Natural killer cell treated with Interleukin-12 subunit alpha and Interleukin-12 subunit beta and Interleukin-15 and Interleukin-18, amount 100 ng/mL, for 72 hours (primary cell): Measurements from ENCODE around the gene CORO2A. TPM values are rescaled to one million over a fixed set of nuclear protein-coding genes. Genes with fewer than 3 reads are reported as not detected.
"Not testable (repeated sequence)": the region's sequence is repeated elsewhere in the genome, so short reads cannot be mapped to it uniquely, and the experiment has no call there.

Experiments
- ATAC-seq, 2 donors: fragments of 150-1000 bp; cut with Tn5 transposase in 1 of 2; sonication (Bioruptor Pico), chemical (Tn5 transposase) in 1 of 2; 2 replicates each; pipeline ENCODE4 v1.10.0; 2021
- DNase-seq: peaks from one replicate; pipeline ENCODE4 v3.0.0; 2022; ENCODE audit warnings: low spot score
- H3K27ac Mint-ChIP-seq, 2 donors: 1 replicate in 1 of 2; 2 replicates in 1 of 2; pipeline ENCODE4 v1.8.0; 2022; ENCODE audit warnings: mixed read lengths in 2 of 2, mild to moderate bottlenecking in 1 of 2, moderate library complexity in 1 of 2
- H3K27me3 Mint-ChIP-seq, 2 donors: 1 replicate in 1 of 2; 2 replicates in 1 of 2; pipeline ENCODE4 v1.8.0; 2022; ENCODE audit warnings: mixed read lengths in 2 of 2
- H3K36me3 Mint-ChIP-seq: one replicate; pipeline ENCODE4 v1.8.0; 2022; ENCODE audit warnings: mixed read lengths
- H3K4me1 Mint-ChIP-seq, 2 donors: 1 replicate in 1 of 2; 2 replicates in 1 of 2; pipeline ENCODE4 v1.8.0; 2022; ENCODE audit warnings: low read depth in 2 of 2, mixed read lengths in 2 of 2, mild to moderate bottlenecking in 1 of 2
- H3K4me3 Mint-ChIP-seq: one replicate; pipeline ENCODE4 v1.8.0; 2022; ENCODE audit warnings: mixed read lengths
- H3K9me3 Mint-ChIP-seq: 2 replicates; pipeline ENCODE4 v1.8.0; 2022; ENCODE audit warnings: mixed read lengths
- total RNA-seq, 2 donors: library from RNA; stranded (reverse); gene quantifications; one replicate each; pipeline ENCODE4 v1.2.3, GENCODE V29; 2022

CORO2A gene
- total RNA-seq, 2 donors from 2014 or later: 0.95 to 1.8 TPM

DNA sequence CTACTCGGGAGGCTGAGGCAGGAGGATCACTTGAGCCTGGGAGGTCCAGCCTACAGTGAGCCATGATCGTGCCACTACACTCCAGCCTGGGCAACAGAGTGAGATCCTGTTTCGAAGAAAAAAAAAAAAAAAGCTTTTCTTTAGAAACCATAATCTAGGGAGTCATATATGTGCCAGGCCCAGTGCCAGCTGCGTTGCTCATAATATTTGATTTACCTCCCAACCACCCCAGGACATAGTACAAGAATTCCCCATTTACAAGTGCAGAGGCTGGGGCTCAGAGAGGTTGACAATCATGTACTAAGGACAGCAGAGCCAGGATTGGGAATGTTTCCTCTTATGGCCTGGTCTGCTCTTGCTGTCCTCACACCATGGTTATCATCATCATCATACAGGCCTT, 48.4 kb downstream of the CORO2A start:
- H3K27me3 Mint-ChIP-seq: no peaks in the 10 kb centered on the region
- ATAC-seq: no peak

GRCh38 chr9:98142925-98143481, 49.4 kb downstream of the CORO2A start:
- Mint-ChIP-seq H3K27me3 (no peaks in the 10 kb centered on the region), H3K4me1 (peaks cover 4 to 5% of the 10 kb centered on the region in 2 donors)
- ATAC-seq: no peak

More for the DNA sequence above, 48.4 kb downstream of the CORO2A start:
- Mint-ChIP-seq H3K4me3 (no peak overlapping the region), H3K27ac (peak overlapping the region in 1 of 2 donors; percentile 50), H3K36me3 (no peaks in the 10 kb centered on the region), H3K4me1 (peaks cover 4 to 5% of the 10 kb centered on the region in 2 donors), H3K9me3 (no peaks in the 10 kb centered on the region)
- no peak for DNase-seq

DNA sequence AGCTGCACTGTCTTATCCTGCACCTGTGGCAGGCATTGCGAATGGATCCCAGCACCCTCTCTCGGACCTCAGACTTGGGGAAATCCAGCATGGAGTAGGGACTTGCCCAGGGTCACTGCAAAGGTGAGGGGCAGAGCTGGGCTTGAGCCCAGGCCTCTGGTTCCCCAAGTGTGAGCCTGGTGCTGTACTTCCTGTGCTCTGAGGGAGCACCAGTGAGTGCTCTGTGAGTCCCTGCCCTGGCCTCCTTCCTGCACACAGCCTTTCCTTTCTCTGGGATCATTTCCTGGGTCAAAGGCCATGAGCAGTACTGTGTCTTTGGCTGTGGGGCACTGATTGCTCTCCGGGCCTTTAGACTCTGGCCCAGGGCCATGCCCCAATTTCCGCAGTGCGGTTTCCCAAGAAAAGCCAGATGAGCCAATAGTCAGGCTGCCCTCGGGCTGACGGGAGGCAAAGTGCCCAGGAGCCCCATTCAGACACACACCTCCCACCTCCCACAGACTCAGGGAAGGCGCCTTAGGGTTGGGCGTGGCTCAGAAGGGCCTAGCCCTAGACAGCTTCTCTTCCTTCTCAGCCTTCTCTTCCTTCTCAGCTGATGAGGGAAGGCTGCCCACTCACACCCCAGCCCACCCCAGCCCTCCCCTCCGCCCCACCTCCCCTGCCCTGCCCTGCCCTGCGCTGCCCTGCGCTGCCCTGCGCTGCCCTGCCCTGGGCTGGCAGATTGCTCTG, 50.1 kb downstream of the CORO2A start:
- Mint-ChIP-seq H3K27me3 (no peaks in the 10 kb centered on the region), H3K4me3 (no peak overlapping the region), H3K27ac (no peak overlapping the region), H3K9me3 (no peaks in the 10 kb centered on the region), H3K36me3 (no peaks in the 10 kb centered on the region), H3K4me1 (peaks cover 4 to 5% of the 10 kb centered on the region in 2 donors)
- ATAC-seq: no peak
- DNase-seq: no peak

More at GRCh38 chr9:98142925-98143481, 49.4 kb downstream of the CORO2A start:
- DNase-seq: no peak
- Mint-ChIP-seq H3K36me3 (no peaks in the 10 kb centered on the region), H3K27ac (no peak overlapping the region), H3K9me3 (no peaks in the 10 kb centered on the region), H3K4me3 (no peak overlapping the region)

DNA sequence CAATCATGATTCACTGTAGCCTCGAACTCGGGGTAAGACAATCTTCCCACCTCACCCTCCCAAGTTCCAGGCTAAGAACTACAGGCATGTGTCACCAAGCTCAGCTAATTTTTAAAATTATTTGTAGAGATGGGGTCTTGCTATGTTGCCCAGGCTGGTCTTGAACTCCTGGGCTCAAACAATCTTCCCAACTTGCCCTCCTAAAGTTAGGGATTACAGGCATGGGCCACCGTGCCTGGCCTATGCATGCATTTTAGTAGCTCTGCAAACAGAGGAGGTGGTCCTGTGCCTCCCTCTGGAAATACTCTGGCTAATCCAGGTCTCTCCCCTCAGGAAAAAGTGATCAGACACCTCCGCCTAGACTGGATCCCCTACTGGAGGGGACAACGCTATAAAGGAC, 51.9 kb downstream of the CORO2A start:
- DNase-seq (no peak), ATAC-seq (no peak)
- Mint-ChIP-seq H3K27ac (no peak overlapping the region), H3K27me3 (no peaks in the 10 kb centered on the region), H3K4me1 (peaks cover 0 to 5% of the 10 kb centered on the region in 2 donors), H3K36me3 (no peaks in the 10 kb centered on the region), H3K9me3 (no peaks in the 10 kb centered on the region), H3K4me3 (no peak overlapping the region)

DNA sequence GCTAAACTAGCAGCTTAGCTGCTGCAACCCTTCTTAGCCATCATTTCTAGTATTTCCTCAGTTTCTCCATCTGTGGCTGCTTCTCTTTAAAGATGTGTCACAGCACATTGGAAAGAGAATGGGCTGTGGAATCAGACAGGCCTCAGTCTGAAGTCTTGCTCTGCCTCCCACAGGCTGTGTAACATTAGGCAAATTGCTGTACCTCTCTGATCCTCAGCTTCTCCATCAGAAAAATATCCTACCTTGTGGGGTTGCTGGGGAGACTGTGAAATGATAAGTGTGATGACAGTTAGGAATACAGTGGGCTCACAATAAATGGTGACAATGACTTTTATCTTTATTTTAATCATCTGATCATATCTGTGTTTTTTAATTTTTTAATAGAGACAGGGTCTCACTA, 55.9 kb downstream of the CORO2A start:
- H3K36me3 Mint-ChIP-seq: no peaks in the 10 kb centered on the region
- ATAC-seq (no peak), DNase-seq (no peak)
- H3K4me3 Mint-ChIP-seq: no peak overlapping the region
- no peaks in the 10 kb centered on the region for H3K9me3 Mint-ChIP-seq
- H3K27ac Mint-ChIP-seq: no peak overlapping the region
- peaks cover 0 to 3% of the 10 kb centered on the region in 2 donors for H3K4me1 Mint-ChIP-seq
- no peaks in the 10 kb centered on the region for H3K27me3 Mint-ChIP-seq

DNA sequence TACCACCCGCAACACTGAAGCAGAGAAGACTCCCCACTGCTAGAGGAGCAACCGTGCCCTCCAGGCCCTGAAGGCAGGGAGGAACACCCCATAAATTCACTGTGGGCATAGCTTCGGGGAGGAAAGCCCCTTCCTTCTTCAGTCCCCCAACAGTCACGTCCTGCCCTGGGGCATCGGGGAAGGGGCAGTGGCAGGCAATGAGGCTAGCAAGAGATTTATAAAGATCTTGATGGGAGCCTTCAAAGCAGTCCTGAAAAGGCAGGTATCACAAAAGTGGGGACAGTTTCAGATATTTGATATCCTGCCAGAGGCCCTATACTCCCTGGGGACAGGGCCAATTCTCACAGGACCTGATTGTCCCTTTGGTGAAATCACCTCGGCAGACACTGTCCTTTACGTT, 56.5 kb downstream of the CORO2A start:
- Mint-ChIP-seq H3K9me3 (no peaks in the 10 kb centered on the region), H3K4me1 (peaks cover 0 to 3% of the 10 kb centered on the region in 2 donors), H3K27ac (no peak overlapping the region), H3K36me3 (no peaks in the 10 kb centered on the region), H3K27me3 (no peaks in the 10 kb centered on the region), H3K4me3 (no peak overlapping the region)
- DNase-seq: no peak
- ATAC-seq: no peak

DNA sequence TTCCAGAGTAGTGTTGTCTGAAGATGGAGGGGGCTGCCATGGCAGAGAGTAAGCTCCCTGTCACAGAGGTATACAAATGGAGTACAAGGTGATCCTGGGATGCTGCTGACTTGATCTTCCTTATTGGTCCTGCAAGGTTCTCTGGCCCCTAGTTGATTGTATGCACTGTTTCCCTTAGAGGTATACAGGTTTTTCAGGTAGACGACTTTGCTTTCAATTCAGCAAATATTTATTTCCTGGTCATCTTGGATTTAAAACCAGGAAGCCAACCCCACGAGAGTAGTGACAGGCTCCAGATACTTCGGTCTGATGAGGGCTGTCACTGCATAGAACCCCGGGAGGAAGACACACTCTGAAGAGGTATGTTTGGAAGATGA, 56.9 kb downstream of the CORO2A start:
- ATAC-seq (no peak), DNase-seq (no peak)
- Mint-ChIP-seq H3K4me1 (peaks cover 0 to 3% of the 10 kb centered on the region in 2 donors), H3K9me3 (no peaks in the 10 kb centered on the region), H3K27ac (no peak overlapping the region), H3K27me3 (no peaks in the 10 kb centered on the region), H3K36me3 (no peaks in the 10 kb centered on the region), H3K4me3 (no peak overlapping the region)

DNA sequence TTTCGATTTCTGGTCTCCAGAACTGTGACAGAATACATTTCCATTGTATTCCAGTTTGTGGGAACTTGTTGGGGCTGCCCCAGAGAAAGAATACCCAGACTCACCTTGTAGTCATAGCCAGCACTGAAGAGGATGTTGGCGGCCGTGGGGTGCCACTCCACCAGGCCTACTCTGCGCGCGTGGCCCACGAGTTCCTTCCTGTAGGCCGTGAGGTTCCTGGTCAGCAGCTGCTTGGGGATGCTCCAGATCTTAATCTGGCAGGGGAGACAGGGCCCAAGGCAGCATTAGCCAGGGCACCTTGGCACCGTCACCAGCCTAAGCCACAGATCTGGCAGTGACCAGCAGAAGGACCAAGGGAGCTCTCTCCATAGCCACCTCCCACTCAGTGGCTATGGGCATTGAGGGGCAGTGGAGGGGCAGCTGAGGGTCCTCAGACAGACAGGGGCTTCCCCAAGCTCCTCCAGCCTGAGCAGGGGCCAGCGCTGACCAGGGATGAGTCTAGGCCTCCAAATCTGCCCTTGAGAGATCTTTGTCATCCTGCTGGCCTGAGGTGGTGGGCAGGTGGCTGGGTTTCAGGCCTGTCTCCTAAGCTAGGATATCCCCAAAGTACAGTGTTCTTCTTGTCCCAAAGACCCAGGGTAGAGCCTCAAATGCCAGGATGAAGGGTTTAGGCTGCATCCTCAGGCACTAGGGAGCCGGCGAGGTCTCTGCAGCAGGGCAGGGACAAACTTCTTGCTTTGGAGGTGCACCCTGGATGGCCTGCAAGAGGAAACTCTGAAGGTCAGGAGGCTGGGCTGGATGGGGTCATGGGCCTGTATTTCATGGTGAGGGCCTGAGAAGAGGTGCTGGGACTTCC, 57.5 kb downstream of the CORO2A start:
- no peak for ATAC-seq
- Mint-ChIP-seq H3K4me1 (peaks cover 0 to 3% of the 10 kb centered on the region in 2 donors), H3K36me3 (no peaks in the 10 kb centered on the region), H3K27me3 (no peaks in the 10 kb centered on the region), H3K4me3 (no peak overlapping the region), H3K9me3 (no peaks in the 10 kb centered on the region), H3K27ac (peak overlapping the region in 1 of 2 donors; percentile 72)
- no peak for DNase-seq

DNA sequence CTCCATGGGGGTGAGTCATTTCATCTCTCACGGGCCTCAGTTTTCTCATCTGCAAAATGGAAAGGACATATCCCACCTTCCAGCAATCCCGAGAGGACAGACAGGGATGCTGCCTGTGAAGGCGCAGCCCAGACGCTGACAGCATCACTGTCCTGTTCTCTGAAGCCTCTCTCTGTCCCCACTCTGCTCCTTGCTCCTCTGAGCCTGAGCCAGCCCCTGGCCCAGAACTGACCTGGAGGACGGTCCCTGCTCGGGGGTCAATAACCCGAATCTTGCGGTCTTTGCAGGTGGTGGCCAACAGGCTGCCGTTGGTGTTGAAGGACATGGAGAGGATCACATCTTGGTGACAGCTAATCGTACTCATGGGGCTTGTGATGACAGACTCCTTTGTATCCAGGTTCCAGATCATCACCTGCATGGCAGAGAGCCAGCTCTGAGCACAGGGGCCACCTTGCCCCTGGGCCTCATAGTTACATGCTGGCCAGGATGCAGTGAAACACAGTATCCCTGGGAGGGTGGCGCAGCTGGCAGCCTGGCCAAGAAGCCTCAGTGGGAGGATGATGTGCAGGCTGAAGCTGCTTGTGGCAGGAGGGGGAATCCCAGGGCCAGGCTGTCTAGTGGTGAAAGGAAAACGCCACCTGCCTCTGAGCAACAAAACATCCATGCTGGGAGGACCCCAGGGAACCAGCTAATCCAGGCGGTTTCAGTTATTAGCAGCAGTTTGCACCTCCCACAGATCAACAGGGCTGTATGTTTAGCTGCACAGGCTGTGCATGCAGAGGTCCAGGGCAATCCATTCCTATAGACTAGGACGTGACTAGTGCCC, 59.4 kb downstream of the CORO2A start:
- DNase-seq (no peak), ATAC-seq (no peak)
- Mint-ChIP-seq H3K36me3 (no peaks in the 10 kb centered on the region), H3K27ac (peak overlapping the region in 1 of 2 donors; percentile 72), H3K4me1 (peaks cover 7 to 8% of the 10 kb centered on the region in 2 donors), H3K27me3 (no peaks in the 10 kb centered on the region), H3K9me3 (no peaks in the 10 kb centered on the region), H3K4me3 (no peak overlapping the region)

GRCh38 chr9:98132158-98132557, 60.3 kb downstream of the CORO2A start:
- Mint-ChIP-seq H3K4me3 (no peak overlapping the region), H3K27ac (peak overlapping the region in 1 of 2 donors; percentile 11), H3K36me3 (no peaks in the 10 kb centered on the region), H3K27me3 (no peaks in the 10 kb centered on the region), H3K4me1 (peaks cover 7 to 8% of the 10 kb centered on the region in 2 donors), H3K9me3 (no peaks in the 10 kb centered on the region)
- DNase-seq: no peak
- ATAC-seq: no peak

DNA sequence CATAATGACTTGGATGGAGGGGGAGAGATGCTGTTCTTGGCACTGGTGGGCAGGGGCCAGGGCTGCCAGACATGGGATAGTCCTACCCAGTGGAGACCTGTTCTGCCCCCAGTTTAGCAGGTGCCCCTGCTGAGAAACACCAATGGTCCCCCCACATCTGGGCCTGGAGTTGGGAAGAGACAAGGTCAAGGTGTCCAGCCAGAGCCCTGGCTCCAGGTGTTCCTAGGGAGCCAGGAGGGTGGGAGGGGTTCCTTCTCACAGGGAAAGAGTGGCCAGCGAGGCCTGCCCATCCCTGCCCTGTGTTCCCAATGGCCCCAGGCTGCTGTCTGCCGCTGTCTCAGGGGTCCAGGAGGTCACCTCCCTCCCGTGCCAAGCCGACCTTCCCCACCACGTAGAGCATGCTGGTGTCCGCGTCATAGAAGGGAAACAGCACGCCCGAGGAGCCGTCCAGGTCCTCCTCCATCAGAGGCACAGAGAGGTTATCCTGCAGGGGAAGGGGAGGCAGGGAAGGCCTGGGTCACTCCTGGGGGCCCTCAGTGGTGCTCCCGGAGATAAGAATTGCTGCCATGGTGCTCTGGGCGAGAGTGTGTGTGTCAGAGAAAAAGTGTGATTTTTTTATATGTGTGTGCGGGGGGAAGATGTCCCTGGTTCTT, 61.7 kb downstream of the CORO2A start:
- Mint-ChIP-seq H3K27ac (no peak overlapping the region), H3K9me3 (no peaks in the 10 kb centered on the region), H3K4me1 (peaks cover 7 to 8% of the 10 kb centered on the region in 2 donors), H3K4me3 (no peak overlapping the region), H3K36me3 (no peaks in the 10 kb centered on the region), H3K27me3 (no peaks in the 10 kb centered on the region)
- ATAC-seq: no peak
- no peak for DNase-seq

DNA sequence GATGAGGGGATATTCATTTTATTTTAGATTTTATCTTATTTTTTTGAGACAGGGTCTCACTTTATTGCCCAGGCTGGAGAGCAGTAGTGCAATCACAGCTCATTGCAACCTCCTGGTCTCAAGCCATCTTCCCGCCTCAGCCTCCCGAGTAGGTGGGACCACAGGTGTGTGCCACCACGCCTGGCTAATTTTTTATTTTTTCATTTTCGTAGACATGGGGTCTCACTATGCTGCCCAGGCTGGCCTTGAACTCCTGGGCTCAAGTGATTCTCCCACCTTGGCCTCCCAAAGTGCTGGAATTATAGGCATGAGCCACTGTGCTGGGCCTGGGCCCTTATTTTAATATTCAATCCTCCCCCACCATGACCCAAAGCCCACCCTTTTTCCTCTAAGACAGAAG, 62.4 kb downstream of the CORO2A start:
- not testable (repeated sequence) for H3K4me3 Mint-ChIP-seq, ATAC-seq, H3K27me3 Mint-ChIP-seq, H3K27ac Mint-ChIP-seq, H3K36me3 Mint-ChIP-seq, DNase-seq, H3K4me1 Mint-ChIP-seq, H3K9me3 Mint-ChIP-seq

DNA sequence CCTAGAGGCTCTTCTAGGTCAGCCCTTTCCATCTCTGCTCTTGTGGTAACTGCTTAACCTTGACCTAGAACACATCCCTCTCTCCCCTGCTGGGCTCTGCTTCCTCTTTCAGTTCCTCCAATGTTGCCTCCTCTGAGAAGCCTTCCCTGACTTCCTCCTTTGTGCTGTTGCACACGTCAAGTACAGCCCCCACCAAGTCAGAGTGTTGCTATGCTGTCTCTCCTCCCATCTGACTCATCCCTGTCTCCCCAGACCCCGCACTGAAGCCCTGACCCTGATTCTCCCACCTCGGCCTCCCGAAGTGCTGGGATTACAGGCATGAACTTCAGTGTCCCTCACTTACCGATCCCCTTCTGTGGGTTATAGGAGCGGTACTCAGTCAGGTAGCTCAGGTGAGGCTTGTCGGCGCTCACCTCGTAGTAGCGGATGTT, 63.0 kb downstream of the CORO2A start:
- Mint-ChIP-seq H3K4me3 (no peak overlapping the region), H3K4me1 (peaks cover 7 to 8% of the 10 kb centered on the region in 2 donors), H3K27ac (peak overlapping the region; percentile 8 to 72), H3K27me3 (no peaks in the 10 kb centered on the region), H3K36me3 (no peaks in the 10 kb centered on the region), H3K9me3 (no peaks in the 10 kb centered on the region)
- peak in 1 of 2 donors; percentile 42 for ATAC-seq
- DNase-seq: no peak
